KBM-7 (cell line): ENCODE results near the gene PLCD3.
A peak's percentile ranks its signal among the peaks of the same experiment; 100 is the strongest.
"Not testable (repeated sequence)": the region's sequence is repeated elsewhere in the genome, so short reads cannot be mapped to it uniquely, and the experiment has no call there.

ENCODE experiments used
- DNase-seq: peaks from one replicate; pipeline ENCODE4 v3.0.0-alpha.2; 2015
- in situ Hi-C: fragments of 300-500 bp; cut with MboI; formaldehyde crosslinking; loops from 2 replicates; pipeline ENCODE4 v1.14.3; 2020; ENCODE audit warnings: low sequenced_read_pairs, low pct_unique_long_range_greater_than_20kb, mixed read lengths

The PLCD3 gene

GRCh38 chr17:45135978-45136791 is 3.9 kb upstream of the PLCD3 start:
- in situ Hi-C loops, result no loop called here
- no peak for DNase-seq

DNA sequence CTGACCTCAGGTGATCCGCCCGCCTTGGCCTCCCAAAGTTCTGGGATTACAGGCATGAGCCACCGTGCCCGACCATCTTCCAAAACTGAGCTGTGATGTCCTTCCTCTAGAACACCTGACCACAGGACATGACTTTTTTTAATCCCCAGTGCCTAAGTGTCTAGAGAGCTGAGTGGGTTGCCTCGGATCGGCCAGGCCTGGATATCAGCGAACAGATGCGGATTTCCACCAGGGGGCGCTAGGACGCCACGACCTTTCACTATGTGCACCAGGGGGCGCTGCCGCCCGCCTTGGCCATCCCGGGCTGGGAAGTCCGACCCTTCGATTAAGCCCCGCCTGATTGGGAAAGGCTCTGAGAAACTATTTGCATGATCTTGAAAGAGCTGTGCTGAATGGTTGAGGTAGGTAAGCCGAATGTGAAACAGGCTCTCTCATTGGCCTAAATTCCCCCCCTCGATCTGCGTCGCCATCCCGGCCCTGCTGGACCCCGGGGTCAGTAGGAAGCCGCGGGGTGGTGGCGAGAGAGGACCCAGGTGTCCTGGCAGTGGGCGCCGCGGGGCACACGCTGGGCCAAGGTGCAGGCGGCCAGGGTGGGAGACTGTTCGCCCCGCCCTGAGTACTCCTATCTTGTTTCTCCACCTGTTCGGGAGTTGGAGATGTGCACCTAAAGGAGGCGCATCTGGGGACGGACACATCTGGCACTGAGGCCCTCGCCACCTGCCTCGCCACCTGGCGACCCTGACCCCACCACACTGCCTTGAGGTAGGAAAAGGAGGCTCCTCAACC is 3.1 kb upstream of the PLCD3 start, which contains the start of gene ACBD4:
ACBD4 (plus strand) TSS at position 496 of the 786 bp plus-strand sequence. CDS start 458 bp downstream, outside the sequence.
- in situ Hi-C loops, result no loop called here
- peak; percentile 98 for DNase-seq

- DNase-seq, result peak; percentile 84
- in situ Hi-C loops, result no loop called here
Observed at GRCh38 chr17:45132572-45133463, 503 bp upstream of the PLCD3 start.

DNA sequence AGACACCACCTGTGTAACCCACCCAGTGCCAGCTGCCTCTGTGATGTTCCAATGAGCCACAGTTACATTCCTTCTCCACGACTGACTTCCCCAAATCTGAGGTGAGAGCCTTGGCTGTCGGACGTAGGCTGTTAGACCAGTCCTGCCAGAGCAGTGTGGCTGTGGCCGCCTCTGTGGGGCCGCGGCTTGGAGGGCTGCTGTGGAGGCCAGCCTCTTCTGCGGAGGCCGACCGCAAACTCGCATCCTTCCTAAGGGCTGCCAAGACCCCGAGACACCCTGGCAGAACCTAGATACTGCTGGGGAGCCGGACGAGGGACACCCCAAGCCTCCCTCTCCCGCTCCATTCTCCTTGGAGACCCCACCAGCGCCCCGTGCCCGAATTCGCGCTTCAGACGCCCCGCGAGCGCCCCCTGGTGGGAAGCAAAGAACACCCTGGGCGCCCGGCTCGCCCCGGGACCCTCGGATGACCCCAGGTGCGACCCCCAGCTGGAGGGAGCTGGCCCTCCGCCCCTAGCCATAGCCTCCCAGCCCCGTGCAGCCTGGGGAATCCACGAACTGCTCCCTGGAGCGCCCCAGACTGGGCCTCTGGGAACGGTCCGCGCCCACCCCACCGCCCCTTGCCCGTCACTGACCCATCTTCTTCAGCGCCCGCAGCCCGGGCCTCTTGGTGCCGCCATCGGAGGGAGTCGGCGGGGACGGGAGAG is 547 bp downstream of the PLCD3 start:
- peak; percentile 55 for DNase-seq
- in situ Hi-C loops, result no loop called here

GRCh38 chr17:45130681-45131615 is 1.4 kb downstream of the PLCD3 start:
- DNase-seq, result no peak
- in situ Hi-C loops, result no loop called here

DNA sequence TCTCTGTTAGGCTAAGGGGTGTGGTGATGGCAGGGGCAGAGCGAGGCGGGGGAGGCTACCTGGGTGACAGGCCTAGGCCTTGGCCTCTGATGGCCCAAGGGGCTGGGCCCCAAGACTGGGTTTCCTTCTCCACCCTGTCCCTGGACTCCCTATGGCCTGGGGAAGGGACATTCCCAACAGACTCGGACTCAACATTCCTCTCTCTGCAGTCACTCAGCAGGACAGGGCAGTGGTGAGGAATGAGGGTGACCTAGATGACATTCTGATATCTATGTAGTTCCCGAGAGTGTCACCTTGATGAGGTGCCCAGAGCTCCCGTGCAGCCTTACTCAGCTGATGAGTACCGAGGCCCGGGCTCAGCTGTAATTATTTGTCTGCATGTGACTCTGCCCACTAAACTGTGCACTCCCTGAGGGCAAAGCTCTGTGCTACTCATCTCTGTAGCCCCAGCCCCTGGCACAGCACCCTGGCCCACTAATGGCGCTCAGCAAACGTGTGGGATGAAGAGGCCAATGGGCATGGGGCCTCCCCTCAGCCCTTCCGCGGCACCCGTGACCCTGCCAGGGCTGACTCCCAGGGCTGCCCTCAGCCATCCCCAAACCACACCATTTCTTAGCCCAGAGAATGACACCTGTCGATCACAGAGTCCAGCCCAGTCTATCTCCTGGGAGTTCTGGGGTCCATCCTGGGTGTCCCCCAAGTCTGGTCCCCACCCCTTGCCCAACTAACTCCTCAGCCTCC is 2.2 kb downstream of the PLCD3 start:
- DNase-seq, result no peak
- in situ Hi-C loops, result no loop called here

- in situ Hi-C loops, result no loop called here
Observed at GRCh38 chr17:45129426-45129939, 2.8 kb downstream of the PLCD3 start.

GRCh38 chr17:45128989-45129388 is 3.3 kb downstream of the PLCD3 start:
- in situ Hi-C loops, result no loop called here
- DNase-seq, result no peak

More at GRCh38 chr17:45129426-45129939, 2.8 kb downstream of the PLCD3 start:
- no peak for DNase-seq

DNA sequence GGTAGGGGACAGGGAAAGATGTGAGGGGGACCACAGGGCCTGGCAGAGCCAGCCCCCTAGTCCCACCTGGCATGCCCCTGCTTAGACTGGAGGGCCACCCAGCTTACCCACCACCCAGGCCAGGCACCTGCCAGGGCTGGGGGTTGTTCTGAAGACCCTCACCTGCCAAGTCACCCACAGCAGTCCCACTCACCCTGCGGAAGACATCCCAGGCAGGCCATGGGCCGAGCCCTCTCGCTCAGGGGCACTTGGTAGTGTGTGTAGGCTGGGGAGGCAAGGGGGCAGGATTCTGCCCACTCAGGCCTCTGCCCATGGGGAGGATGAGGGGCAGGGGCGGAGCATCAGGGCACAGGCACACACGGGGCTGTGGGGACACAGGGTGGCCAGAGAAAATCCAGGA is 4.0 kb downstream of the PLCD3 start:
- in situ Hi-C loops, result no loop called here
- DNase-seq, result no peak

GRCh38 chr17:45127548-45128300 is 4.6 kb downstream of the PLCD3 start:
- DNase-seq, result peak; percentile 29
- in situ Hi-C loops, result no loop called here

GRCh38 chr17:45127207-45127547 is 5.1 kb downstream of the PLCD3 start:
- in situ Hi-C loops, result no loop called here
- DNase-seq, result no peak

GRCh38 chr17:45125509-45125908 is 6.8 kb downstream of the PLCD3 start:
- no peak for DNase-seq
- in situ Hi-C loops, result no loop called here

GRCh38 chr17:45124797-45125122 is 7.6 kb downstream of the PLCD3 start:
- in situ Hi-C loops, result loop anchor here (25.0 kb wide), 1 partner anchor 212 kb away; the partner anchor contains the start of gene GFAP

DNA sequence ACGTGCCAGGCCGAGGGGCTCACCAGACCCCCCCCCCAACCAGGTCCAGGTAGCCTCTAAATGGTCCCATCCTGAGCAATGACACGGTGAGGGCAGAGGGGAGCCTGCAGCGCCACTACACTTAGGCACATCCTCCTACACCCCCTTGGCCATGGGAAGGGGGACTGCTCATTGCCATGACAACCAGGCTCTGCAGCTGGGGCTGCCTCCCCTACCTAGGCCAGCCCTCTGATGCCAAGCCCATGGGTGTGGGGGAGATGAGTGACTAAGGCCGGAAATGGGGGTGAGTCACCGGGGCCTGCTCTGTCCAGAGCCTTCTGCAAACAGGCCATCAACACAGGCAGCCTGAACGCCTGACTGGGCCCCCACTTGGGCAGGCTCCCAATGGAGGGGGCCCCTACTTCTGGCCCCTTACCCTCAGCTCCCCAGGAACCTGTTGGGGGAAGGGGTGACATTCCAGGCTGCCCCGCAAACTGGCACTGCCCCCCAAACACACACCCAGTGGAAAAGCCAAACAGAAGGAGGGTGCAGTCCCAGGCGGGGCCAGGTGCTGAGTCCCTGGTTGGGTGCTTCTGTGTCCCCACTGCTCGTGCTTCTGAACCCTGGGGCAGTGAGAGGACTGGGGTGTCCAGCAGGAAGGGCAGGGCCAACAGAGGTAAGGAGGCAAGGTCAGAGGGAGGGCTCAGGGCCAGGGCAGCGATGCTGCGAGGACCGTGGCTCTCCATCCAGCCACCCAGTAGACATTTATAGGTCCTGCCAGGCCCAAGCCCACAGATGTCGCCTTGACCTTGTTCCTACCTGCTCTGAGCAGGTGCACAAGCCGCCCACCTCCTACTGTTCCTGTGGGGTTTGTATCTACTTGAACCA is 8.2 kb downstream of the PLCD3 start:
- in situ Hi-C loops, result loop anchor here (25.0 kb wide), 1 partner anchor 212 kb away; the partner anchor contains the start of gene GFAP
- DNase-seq, result peak; percentile 85

More at GRCh38 chr17:45124797-45125122, 7.6 kb downstream of the PLCD3 start:
- not testable (repeated sequence) for DNase-seq

GRCh38 chr17:45123076-45123770 is 9.1 kb downstream of the PLCD3 start:
- DNase-seq, result no peak
- in situ Hi-C loops, result loop anchor here (25.0 kb wide), 1 partner anchor 211 kb away; the partner anchor contains the start of gene GFAP
